LoVo (cell line): ENCODE data around the gene DDX50.
"Not testable (repeated sequence)": the region's sequence is repeated elsewhere in the genome, so short reads cannot be mapped to it uniquely, and the experiment has no call there.

Experiments
- DNase-seq: peaks from one replicate; pipeline ENCODE4 v3.0.0-alpha.2; 2016; ENCODE audit warnings: low spot score

The DDX50 gene, protein sequence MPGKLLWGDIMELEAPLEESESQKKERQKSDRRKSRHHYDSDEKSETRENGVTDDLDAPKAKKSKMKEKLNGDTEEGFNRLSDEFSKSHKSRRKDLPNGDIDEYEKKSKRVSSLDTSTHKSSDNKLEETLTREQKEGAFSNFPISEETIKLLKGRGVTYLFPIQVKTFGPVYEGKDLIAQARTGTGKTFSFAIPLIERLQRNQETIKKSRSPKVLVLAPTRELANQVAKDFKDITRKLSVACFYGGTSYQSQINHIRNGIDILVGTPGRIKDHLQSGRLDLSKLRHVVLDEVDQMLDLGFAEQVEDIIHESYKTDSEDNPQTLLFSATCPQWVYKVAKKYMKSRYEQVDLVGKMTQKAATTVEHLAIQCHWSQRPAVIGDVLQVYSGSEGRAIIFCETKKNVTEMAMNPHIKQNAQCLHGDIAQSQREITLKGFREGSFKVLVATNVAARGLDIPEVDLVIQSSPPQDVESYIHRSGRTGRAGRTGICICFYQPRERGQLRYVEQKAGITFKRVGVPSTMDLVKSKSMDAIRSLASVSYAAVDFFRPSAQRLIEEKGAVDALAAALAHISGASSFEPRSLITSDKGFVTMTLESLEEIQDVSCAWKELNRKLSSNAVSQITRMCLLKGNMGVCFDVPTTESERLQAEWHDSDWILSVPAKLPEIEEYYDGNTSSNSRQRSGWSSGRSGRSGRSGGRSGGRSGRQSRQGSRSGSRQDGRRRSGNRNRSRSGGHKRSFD

DNA sequence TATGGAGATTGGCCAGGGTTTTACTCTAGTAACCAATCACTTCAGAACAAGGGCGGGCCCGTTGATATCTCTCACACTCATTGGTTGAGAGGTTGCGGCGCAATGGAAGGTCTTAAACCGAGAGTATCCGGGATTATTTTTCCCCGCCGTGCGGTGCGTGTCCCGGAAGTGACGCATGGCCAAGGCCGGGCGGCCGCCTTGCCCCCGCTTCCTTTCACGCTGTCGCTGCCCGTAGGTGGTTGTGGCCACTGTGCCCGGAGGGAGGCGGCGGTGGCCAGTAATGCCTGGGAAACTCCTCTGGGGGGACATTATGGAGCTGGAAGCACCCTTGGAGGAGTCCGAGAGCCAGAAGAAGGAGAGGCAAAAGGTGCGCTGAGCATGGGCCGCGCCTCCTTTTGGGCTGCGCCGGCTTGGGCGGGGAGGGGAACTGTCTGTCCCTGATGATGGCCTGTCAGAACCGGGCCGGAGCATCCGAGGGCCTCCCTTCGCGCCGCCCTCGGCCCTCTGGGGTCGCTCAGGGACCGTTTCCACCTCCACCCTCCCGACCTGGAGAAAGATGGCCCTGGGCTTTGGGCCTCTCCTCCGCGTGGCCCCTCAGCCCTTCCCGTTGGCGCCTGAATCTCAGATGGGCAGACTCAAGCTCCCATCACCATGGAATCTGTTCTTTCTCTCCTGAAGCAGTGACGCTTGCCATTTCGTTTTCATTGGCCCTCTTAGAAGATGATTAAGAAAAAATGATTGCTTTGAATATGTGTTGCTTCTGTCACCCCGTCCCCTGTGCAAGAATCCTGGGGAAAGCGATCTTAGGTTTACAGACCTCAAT is at the start of gene DDX50:
TSS of gene DDX50 (plus strand) at position 211 of the 823 bp plus-strand sequence. CDS start at position 281, 70 bp downstream.
- DNase-seq = peak; percentile 98

DNA sequence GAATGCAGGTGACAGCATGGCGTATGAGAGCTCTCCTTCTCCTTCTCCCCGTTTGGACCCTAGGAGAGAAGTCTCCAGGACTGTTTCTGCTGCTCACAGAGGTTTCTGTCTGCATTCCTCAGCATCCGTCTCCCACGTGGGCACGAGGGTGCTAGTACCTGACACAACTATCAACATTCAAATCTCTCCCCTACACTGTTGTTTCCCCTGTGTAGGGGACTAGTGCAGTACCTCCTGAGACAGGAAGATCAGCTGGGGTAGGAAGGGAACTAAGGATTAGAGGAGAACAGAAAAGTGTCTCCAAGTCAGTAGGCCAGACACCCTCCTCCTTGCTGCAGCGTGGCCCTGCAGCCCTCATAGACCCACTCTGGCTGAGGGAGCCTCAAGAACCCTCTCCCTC is 44.8 kb upstream of the DDX50 start:
- DNase-seq = no peak

DNA sequence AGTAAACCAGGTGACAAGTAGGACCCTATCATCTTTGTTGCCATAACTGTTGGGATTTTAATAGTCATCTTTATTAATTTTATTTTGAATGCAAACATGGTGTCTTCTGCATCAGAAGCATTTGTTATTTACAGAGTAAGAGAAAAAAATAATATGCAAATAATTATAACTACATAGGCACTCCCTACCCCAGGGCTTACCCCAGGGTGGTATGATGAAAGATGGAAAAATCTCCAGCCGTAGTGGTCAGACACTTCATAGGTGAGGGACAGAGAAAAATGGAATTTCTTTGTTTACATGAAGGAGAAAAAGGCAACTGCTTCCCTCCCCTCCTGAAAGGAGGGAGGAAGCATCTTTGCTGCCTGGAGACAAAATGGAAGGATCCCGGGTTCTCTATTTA is 44.1 kb upstream of the DDX50 start:
- no peak for DNase-seq

DNA sequence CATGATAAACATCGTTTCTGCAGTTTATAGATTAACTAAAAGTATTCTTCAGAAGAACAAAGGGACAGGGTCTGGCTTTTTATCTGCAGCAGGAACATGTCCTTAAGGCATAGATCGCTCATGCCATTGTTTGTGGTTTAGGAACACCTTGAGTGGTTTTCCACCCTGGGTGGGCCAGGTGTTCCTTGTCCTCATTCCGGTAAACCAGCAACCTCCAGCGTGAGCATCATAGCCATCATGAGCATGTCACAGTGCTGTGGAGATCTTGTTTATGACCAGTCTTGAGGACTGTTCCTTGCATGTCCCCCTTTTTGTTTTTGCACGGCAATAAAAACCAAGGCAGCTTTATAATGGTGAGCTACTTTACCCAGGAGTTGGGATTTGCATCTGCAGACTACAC is 39.9 kb upstream of the DDX50 start:
- no peak for DNase-seq

DNA sequence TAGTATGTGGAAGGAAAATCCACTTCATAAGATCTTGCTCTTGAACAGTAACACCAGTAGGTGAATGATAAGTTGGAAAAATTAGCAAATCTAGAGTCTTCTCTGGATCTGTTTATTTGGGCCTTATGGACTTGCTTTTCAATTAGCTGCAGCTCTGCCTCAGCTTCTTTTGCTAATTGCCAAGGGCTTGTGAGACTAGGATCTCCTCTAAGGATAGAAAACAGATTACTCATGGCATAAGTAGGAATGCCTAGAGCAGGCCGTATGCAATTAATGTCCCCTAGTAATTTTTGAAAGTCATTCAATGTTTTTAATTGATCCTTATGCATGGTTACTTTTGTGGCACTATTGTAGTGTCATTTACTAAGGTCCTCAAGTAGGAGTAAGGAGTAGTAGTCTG is 36.5 kb upstream of the DDX50 start:
- no peak for DNase-seq

DNA sequence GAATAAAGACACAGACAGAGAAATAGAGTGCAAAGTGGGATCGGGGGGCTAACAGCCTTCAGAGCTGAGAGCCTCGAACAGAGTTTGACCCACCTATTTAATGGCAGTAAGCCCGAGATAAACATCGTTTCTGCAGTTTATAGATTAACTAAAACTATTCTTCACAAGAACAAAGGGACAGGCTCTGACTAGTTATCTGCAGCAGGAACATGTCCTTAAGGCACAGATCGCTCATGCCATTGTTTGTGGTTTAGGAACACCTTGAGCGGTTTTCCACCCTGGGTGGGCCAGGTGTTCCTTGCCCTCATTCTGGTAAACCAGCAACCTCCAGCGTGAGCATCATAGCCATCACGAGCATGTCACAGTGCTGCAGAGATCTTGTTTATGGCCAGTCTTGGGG is 32.9 kb upstream of the DDX50 start:
- not testable (repeated sequence) for DNase-seq

DNA sequence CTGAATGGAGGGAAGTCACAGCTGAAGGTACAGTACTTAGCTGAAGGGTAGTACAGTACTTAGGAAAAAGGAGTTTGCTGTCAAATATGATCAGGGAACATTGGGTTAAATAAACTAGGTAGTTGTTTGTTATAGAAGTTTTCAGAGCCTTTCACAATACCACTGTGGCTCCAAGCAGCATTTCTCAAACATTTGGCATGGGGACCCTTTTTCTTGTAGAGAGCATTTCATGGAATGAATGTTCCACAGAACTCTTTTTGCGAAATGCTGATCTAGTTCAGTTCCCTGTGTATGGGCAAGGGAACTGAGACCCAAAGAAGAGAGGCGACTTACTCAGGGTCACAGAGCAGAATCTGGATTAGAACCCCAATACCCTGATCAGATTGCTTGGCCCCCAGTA is 31.5 kb upstream of the DDX50 start:
- DNase-seq = no peak

DNA sequence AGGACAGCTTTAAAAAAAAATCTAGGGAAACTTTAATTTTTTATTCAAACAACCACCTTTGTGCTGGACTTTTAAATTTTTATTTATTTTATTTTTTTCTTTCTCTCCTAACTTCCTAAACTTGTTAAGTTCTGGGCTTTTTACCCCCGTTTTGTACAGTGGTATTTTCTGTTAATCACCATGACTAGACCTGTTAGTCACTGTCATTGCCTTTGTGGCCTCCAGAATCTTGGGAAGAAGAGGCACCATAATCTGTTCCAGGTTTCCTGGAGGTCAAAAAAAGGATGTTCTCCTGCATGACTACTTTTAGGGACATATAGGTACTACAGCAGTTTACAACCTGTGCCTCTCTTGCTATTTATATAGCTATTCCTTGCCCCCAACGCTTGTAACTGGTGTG is 31.1 kb upstream of the DDX50 start:
- DNase-seq = no peak

DNA sequence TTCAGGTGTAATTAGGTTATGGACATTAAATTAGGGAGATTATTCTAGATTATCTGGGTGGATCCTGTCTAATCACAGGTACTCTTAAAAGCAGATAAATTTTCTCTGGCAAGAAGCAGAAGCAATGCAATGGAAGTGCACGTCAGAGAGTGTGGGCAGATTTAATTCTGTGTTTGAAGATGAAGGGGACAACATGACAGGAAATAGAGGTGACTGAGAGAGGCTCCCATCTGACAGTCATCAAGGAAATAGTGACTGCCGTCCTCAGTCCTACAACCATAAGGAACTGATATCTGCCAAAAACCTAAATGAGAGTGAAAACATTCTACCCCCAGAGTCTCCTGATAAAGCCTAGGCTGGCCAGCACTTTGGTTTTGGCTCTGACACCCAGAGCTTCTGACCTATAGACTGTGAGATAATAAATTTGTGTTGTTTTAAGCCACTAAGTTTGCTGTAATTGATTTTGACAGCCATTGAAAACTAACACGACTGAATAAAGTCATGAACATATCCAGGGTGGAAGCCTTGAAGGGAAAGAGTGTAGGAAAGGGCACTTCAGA is 30.5 kb upstream of the DDX50 start:
- DNase-seq = no peak

DNA sequence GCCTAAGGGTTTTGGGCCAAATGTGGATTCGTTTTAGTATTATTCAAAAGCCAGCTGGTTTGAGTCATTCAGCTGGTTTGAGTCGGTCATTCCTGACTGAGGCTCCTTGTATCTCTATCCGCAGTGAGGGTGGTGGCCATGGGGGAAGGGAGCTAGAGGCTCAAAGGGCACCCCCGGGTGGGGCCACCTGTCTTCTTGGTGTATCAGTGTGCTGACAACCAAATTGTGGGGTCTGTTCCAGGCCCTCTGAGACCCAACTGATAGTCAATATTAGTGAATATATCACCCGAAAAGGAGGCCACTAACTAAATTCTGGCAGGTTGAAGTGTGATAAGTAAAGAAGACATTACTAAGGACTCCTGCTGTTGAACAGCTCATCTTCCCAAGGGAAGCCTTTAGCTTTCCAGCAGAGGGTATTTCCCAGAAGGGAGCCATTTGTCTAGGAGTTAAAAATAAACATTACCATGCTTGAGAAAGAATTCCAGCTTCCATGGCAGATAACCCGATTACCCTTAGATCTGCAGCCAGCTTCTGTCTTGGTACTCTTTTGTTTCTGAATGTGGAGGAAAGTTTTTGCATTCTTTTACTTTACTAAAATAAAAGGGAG is 29.9 kb upstream of the DDX50 start:
- no peak for DNase-seq

DNA sequence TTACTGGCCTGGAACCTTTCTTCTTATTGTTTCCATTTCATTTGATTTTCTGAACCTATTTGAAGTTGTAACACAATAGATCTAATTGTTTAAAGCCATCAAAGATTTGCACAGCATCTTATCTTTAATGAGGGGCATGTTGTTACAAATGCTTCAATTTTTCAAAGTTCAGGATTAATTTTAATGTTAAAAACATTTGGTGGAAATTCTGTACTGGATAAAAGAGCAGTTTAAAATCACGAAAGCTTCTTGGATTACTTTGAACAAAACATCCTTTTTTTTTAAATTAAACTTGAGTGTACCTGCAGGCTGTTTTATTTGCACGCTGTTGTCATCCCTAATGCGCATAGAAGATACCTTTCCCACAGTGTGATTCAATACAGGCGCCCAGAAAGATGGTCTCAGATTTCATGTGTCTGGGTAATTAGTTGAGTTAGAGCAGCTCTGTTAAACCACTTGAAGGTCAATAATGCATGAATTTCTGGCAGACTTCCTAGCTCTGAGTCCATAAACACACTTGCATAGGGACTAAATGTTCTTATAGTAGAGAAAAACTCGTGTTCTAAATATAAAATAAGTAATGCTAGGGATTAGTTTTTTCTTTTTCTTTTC is 29.3 kb upstream of the DDX50 start:
- DNase-seq = no peak

DNA sequence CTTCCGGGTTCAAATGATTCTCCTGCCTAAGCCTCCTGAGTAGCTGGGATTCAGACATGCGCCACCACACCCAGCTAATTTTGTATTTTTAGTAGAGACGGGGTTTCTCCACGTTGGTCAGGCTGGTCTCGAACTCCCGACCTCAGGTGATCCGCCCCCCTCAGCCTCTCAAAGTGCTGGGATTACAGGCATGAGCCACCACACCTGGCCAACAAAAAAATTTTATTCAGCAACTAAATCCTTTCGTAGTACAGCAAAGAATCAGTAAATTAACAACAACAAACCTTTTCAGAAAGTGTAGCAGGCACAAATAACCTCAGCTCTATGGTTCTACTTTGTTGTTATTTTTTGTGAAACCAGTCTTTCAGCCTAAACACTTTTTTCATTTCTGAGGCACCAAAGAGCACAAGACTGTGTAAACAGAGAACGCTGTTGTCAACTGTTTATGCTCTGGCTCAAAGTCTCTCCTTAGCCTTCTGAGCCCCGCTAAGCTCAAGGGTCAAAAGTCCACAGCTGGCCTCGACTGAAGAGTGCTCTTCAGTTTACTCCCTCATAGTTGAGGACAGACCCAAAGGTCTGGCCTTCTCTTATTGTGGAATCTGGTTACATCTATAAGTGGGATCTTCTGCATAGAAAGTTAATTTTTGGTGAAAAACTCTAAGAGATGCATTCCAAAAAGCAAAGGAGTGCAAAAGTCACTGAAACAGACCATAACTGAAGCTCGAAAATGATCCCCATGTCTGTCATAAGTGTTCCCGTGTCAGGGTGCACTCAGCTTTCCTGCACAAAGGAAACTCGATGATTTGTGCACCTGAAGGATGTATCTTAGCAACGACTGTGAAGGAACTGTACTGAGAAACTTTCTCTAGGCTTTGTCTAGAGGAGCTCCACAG is 24.6 kb upstream of the DDX50 start:
- DNase-seq = peak; percentile 31

DNA sequence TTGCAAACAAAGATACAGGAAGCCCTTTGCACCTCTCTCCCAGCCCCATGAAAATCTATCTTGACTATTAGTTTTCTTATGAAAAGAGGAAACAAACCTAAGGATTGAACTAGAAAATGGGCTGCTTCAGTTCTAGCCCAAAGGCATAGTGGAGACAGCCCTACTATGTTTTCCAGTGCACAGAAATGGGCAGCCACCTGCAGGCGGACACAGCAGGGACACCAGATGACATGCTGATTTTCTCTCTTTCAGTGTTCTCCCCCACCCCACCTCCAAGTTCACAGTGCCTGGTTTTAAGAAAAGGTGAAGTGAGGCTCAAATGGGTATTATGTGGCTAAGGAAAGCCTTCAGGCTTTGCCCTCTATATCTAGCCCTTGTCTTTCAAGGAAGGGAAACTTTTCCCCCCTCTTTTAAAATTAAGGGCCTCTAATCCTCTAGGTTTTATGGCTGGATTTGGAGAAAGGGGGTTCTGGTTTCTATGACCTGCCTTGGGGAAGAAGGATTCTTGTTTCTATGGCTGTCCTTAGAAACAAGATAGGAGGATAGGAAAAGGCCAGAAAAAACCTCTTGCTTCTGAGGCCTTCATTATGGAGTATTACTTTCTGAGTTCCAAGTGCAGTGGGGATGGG is 23.5 kb upstream of the DDX50 start:
- DNase-seq = no peak

DNA sequence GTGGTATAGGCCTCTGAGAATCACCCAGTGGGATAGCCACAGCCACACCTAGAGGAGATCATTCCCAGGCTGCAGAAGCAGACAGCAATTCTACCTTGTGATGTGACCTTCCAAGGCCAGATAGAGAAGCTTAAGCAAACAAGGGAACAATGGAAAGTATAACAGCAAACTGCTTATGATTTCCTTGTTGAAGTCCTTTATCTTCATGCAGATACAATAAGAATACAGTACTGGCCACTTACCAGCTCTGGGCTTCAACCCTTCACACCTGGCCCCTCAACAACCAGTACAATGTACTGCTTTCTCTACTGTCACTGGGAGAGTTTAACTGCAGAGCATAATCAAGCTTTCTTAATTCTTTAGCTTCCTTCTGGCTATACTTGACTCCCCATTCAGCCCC is 22.6 kb upstream of the DDX50 start:
- no peak for DNase-seq

DNA sequence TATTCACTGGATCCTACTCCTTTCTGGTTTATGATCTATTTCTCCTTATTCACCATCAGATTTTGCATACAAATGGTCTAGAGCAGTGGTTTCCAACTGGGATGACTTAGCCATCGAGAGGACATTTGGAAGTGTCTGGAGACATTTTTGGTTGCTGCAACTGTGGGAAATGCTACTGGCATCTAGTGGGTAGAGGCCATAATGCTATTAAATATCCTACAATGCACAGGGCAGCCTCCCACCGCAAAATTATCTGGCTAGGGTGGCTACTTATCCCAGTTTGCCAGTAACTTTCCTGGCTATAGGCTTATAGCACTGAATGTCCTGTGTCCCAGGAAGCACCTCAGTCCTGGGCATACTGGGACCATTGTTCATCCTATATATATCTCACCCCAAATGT is 21.5 kb upstream of the DDX50 start:
- no peak for DNase-seq

DNA sequence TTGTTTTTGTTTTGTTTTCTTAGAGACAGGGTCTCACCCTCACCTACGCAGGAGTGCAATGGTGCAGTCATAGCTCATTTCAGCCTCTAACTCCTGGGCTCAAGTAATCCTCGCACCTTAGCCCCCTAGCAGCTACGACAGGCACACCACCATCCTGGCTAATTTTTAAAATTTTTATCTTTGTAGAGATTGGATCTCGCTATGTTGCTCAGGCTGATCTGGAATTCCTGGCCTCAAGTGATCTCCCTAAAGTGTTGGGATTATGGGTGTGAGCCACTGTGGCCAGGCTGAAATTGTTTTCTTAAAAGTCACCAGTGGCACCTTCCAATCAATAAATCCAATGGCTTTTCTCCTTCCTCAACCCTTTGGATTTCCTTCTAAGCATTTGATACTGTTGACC is 20.9 kb upstream of the DDX50 start:
- DNase-seq = no peak

DNA sequence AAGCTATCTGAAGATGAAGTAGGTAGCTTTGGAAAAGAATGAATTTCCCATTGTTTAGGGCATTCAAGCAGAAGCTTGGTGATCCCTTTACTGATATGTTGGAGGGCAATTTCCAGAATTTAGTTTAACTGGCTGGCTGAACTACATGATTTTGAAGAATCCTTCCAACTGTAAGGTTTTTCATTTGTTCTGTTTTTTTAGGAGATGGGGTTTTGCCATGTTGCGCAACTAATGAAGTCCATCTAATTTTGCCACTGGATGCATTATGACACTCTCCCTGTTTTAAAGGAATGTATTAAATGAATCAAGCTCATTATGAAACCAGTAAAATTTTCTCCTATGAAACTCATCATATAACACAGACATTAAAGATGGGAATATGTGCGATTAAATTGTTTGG is 6.1 kb upstream of the DDX50 start:
- no peak for DNase-seq

DNA sequence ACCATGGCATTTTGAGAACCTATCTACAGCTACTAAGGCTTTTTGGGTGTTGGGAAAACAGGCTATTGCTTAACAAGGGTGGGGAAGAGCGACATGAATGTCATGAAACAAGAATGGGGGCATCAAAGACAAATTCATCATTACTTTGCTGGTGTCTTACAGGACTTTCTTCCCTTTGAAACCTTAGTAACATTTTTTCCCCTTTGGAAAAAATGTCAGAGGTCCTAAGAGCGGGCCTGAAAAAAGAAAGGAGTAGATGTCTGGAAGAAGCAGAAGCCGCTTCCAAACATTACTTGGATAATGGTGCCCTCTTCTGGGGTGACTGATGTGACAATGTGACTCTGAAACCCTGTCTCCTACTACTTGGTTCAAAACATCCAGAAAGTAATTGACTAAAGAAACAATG is 3.8 kb upstream of the DDX50 start:
- DNase-seq = peak; percentile 66

DNA sequence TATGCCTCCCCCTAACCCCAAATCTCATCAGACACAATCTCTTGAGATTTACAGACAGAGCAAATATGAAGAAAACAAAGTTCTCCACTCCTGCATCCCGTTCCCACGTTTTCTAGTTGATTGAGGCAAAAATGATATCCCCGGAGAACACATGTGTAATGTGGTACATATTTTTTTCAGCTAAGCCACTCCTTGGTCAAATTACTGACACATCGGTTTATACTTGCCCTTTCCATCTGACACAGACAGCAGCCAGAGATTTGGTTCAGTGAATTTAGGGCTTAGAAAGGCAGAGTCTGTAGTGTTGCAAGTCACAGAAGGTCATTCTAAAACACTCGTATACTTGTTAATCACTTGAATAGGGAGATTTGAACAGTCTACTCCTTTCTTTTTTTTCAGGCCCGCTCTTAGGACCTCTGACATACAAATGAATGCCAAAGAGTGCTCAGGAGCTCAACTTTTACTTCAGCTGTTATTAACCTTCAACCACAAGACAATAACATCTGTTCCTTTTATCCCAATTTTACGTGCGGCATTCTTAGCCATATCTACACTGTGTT is 1.8 kb upstream of the DDX50 start:
- no peak for DNase-seq
